GM18498 (cell line): ENCODE measurements around the gene SRSF7.
"Not testable (repeated sequence)": the region's sequence is repeated elsewhere in the genome, so short reads cannot be mapped to it uniquely, and the experiment has no call there.

ENCODE experiments used
- ATAC-seq: cut with Tn5 transposase; IDR thresholded peaks from one replicate; pipeline ENCODE4 v1.9.1; 2021; ENCODE audit warnings: mild to moderate bottlenecking, moderate library complexity; ENCODE audit not compliant: unreplicated experiment

The SRSF7 gene

DNA sequence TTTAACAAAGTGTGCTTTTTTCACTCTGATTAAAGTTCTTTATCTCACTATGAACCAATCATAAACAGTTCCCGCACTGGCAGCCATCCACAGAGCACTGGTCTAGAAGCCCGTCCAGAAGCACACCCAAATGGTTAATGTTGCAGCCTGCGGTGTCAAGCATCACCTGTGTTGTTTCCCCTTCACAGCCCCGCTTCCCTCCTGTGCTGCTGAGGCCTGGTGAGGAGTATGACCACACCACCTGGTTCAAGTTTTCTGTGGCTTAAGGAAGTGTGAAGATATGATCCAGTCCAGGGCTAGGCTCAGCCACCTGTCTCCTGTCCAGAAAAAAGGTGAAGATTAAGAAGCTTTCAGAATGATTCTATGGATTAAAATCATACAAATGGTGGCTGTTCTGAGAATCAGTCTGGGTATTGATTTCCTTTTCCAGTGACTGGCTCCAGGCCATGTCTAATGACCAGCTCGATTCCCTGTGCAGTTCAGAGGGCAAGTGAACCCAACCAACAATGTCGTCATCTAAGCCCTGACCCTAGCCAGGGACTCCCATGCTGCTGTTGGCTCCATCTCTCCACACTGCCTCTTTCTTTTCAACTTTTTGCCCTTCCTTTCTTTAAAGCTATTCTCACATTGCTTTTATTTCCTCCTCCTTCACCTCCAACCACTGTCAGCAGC is 17.7 kb downstream of the SRSF7 start:
- no peak for ATAC-seq

- no peak for ATAC-seq
Observed at GRCh38 chr2:38731684-38732221, 19.4 kb downstream of the SRSF7 start.

GRCh38 chr2:38731090-38731489 is 20.1 kb downstream of the SRSF7 start:
- ATAC-seq: no peak

DNA sequence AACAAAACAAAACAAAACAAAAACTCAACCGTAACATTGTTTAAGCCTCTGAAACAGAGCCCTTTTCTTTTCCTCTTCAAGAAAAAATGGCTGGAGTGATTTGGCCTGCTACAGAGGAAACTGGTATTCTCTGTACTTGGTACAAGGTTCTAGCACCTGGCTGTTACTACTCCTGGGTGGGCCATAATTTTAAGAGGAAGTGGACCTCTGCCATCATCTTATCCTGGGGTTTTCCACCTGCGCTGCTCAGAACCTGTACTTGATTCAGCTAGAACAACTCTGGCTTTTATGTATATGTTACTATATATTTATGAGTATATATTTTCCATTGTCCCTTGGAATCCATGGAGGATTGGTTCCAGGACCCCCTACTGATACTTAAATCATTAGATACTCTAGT is 22.5 kb downstream of the SRSF7 start:
- no peak for ATAC-seq

GRCh38 chr2:38727661-38728060 is 23.5 kb downstream of the SRSF7 start:
- no peak for ATAC-seq

DNA sequence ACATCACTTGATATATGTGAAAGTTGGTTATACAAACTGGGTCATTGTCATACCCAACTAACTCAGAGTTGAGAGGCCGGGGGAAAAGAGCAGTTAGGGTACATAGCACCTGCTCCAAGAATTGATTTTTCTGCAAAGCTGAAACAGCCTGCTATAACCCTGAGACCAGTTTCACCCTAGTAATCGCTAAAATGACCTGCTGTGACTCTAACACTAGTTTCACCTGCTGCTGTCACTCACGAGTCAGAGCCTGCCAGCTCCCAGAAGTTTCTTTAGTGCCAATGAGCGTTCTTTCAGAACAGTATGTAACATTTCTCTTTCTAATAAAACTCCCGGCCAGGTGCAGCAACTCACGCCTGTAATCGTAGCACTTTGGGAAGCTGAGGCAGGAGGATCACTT is 28.0 kb downstream of the SRSF7 start:
- ATAC-seq: peak; percentile 74

DNA sequence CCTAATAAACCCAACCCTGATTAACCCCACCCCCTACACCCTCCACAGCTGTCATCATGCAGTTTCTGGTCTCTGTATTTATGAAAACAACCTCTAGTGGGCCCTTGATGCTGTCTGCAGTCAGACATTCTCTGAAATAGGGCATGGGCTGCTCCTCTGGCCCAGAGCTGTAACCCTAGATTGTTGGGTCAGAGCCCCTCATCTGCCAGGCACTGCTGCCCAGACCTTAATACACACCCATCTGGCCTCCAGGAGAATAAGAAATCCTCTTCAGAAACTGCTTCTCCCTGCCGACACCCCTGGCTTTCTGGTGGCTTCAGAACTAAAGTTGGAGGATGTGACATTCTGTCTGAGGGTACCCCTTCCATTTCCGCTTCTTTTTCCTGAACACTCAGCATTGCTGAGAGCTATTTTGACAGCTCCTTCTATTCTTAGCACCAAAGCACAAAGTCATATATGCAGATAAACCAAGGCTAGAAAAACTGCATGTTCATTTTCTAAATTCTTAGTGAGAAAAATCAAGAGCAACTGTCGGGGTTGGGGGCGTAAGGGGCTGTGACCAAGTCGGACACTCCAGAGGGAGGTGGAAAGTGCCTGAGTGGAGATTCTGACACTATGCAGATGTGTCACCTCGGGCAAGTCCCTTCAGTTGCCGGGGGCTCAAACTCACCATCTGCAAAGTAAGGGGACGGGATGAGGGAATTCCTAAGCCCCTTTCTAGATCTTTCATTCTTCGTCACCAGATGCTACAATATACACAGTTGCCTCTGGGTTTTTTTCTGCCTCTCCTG is 28.7 kb downstream of the SRSF7 start:
- ATAC-seq: peak; percentile 33

DNA sequence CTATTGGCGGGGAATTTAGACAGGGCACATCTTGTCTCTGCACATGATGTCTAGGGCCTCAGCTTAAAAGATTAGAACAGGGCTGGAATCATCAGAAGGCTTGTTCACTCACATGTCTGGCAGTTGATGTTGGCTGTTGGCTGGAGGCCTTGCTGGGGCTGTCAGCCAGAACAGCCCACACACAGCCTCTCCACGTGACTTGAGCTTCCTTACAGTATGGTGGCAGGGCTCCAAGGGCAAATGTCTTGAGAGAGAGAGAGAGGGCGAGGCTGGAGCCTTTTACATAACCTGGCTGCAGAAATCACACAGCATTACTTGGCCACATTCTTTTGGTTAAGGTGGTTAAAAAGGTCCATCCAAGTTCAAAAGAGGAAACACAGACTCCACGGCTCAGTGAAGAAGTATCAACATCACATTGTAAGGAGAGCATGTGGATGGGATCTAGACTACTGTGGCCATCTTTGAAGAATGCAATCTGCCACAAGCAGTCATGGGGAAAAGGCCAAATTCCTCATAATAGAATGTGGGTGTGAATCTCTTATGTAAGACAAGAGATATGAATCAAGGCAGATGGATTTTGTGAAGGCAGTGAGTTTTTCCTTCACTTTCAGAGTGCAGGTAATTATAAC is 30.4 kb downstream of the SRSF7 start:
- no peak for ATAC-seq

DNA sequence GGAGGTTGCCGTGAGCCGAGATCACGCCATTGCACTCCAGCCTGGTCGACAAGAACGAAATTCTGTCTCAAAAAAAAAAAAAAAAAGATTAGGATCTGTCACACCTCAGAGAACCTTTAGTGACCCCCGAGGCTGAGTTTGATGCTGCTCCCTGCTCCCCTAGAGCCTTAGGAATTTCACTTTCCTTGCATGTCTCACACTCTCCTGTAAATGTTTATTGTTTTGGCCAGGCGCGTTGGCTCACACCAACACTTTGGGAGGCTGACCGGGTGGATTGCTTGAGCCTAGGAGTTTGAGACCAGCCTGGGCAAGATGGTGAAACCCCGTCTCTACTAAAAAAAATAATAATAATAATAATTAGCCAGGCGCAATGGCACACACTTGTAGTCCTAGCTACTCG is 31.5 kb downstream of the SRSF7 start:
- ATAC-seq: no peak

DNA sequence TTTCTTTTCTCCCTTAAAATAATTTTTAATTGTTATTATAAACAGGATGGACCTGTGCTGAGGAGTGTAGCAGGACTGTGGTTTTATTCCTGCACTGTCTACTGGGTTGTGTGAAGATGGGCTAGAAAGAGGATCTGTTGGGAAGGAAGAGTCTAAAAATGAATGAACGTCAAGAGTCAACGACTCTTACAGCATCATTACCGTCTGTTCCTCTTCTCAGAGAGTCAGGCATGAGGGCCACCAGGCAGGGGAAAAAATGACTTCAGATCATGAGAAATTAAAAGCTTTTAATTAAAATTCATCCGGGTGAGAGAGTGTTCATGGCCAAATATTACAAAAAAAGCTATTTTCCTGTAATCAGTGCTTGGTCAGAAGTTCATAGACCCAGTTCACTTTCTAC is 32.6 kb downstream of the SRSF7 start:
- ATAC-seq: no peak

DNA sequence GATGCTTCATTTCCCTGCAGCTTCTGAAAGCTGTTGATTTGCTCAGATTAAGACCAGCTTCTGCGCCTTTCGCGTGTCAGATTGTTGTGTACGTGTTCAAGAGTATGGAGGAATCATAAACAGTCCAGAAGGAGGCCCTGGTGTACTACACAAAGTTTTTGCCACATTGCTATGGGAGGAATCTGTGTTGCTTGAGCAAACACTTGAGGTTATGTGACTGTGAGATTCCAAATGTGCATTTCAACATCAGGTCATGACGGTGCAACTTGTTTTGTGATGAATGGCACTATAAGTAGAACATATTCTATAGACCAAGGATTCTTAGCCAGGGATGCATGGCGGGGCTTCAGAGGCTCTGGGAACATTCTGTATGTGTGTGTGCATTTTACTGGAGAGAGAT is 35.0 kb downstream of the SRSF7 start:
- ATAC-seq: no peak

GRCh38 chr2:38714941-38715340 is 36.2 kb downstream of the SRSF7 start:
- ATAC-seq: not testable (repeated sequence)

GRCh38 chr2:38713338-38713737 is 37.8 kb downstream of the SRSF7 start:
- ATAC-seq: no peak

DNA sequence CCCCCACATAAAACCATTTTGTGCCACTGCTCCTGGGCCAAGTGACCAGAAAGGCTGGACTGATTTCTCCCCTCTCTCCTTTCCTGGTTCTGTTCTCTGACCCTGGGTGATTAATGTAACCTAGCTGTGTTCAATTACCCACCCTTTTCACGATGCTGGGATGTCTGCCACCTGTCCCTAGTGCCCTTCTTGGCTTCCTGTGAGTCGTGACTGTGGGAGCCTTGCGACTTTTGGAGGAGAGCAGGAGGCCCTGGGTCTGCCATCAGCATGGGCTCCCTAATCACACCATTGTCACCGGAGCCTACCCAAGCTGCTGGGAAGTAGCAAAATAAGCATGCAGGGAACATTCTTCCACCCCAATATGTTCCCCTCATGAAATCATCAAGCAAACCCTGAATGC is 38.3 kb downstream of the SRSF7 start:
- ATAC-seq: no peak

GRCh38 chr2:38712413-38712812 is 38.7 kb downstream of the SRSF7 start:
- no peak for ATAC-seq

DNA sequence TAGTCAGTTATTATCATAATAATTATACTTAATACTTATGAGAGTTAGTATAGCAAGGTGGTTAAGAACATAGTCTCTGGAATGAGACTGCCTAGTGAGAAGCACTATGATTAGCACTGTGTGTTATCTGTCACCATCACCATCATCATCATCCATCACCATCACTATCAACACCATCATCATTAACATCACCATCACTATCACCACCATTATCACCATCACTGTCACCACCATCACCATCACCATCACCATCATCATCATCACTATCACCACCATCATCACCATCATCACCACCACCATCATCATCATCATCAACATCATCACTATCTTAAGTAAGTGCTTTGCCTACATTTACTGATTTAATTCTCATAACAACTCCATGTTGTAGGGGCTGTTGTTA is 39.6 kb downstream of the SRSF7 start:
- no peak for ATAC-seq

GRCh38 chr2:38709567-38710194 is 41.5 kb downstream of the SRSF7 start:
- peak; percentile 68 for ATAC-seq

DNA sequence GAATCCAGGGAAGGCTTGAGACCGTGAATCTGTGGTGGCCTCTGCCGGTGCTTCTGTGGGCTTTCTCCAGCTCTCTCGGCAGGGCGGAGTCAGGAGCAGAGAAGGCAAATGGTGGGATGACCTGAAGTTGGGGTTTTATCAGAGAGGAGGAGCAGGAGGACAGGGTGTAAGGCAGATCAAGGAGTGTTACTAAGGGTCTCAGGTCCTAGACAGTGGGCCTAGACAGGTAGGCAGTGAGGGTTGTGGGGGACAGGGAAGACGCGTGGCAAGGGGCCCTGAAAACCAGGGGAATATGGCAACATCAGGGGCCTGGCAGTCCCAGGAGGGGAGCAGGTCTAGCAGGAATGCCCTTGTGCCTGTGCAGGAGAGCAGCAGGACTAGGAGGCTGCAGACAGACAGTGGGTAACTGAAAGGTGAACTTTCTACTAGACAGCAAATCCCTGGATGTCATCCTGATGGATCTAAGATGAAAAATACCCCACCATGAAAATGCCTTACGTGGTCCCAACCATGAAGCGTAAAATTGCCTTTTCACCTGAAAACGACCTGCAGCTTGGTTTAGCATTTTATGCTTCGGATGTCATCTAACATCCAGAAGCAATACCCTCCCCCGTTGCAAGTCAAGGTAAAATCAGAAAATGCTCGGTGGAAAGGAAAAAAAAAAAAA is 42.1 kb downstream of the SRSF7 start:
- ATAC-seq: no peak

DNA sequence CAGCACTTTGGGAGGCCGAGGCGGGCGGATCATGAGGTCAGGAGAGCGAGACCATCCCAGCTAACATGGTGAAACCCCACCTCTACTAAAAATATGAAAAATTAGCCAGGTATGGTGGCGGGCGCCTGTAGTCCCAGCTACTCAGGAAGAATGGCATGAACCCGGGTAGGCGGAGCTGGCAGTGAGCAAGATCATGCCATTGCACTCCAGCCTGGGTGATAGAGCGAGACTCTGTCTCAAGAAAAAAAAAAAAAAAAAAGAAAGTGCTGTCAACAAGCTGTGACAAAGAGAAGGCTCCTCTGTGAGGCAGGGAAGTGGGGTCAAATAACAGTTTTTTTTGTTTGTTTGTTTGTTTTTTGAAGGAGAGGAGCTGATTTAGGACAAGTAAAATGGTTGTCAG is 42.7 kb downstream of the SRSF7 start:
- not testable (repeated sequence) for ATAC-seq

DNA sequence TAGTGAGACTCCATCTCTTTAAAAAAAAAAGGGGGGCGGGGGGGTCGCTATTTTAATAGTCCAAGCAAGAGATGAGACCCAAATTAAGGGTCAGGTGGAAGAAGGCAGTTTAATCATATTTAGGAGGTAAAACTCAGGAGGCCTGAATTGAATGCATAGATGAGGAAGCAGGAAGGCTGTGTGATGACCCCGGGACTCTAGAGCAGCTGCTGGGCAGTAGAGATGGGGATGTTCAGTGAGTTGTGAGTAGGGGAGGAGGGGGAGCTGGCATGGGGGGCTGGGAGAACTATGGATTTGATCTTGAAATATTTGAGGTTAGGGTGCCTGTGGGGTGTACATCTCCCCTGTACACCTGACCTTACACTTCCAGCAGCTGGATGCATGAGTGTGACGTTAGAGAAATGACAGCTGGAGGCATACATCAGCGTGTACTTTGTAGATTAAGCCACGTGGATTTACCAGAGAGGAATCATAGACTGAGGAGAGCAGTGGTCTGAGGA is 44.3 kb downstream of the SRSF7 start:
- no peak for ATAC-seq

- no peak for ATAC-seq
Observed at GRCh38 chr2:38704664-38705063, 46.5 kb downstream of the SRSF7 start.
